SIG-M5 treated with dmso at 0.1 percent for 504 hours (cell line): ENCODE measurements around the gene POU2F3.
A peak's percentile ranks its signal among the peaks of the same experiment; 100 is the strongest.

ENCODE experiments used
- DNase-seq: peaks from one replicate; lab custom pipeline; 2025; ENCODE audit not compliant: unreplicated experiment; lab: John Stamatoyannopoulos, UW

POU2F3 gene

GRCh38 chr11:120210626-120211521, 29.1 kb upstream of the POU2F3 start, which contains the start of gene OAF:
Gene OAF, plus strand, starts transcription at chr11:120211032. Its CDS starts 248 bp downstream, at chr11:120211280.
- peak; percentile 74 for DNase-seq

DNA sequence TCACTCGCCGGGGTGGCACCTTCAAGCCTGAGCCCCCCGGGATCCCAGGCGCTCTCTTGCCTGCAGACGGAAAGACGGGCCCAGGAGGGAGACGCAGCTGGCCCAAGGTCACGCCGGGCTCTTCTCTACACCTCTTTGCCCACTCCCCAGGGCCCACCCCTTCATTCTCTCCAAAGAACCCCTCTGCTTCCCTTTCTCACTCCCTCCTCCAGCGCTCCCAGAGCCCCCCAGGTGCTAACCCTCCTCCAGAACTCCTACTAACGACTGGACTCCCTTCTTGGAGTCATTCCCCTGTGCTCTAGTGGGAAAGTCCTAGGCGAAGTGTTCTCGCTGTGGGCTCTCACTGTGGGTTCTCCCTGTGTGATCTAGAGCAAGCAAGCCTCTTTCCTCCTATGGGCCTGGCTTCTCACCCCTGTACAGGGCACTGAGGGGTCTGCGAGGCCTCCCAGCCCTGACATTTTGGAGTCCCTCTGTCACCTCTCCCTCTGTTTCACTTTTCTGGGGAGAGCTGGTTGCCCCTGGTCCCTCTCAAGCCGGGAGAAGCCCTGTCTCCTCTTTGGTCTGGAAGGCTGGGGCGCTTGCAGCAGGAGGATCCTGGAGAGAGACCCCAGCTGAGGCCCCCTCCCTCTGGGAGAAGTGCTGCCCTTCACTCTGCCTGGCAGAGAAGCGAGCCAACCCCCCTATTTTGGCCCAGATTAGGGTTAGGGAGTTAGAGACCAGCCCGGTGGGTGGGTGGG, 28.2 kb upstream of the POU2F3 start:
- DNase-seq, result no peak

GRCh38 chr11:120212259-120212878, 27.6 kb upstream of the POU2F3 start:
- DNase-seq, result no peak

DNA sequence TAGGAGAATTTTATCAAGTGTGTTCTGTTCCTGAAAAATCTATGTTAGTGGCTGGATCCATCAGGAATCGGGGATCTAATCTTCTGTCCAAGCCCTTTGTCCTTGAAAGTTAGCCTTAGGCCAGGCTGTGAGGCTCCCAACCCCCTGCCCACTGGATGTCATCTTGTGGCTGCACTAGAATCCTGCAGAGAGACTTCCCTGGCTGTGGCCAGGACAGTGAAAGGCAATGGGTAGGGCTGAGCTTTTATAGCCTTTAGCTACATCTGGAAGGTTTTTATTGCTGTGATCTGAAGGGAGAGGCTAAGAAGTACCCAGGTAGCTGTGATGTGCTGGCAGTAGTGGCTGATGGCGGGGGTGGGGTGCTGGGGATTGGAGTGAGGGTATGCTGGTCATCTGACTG, 27.0 kb upstream of the POU2F3 start:
- no peak for DNase-seq

- no peak for DNase-seq
Observed at GRCh38 chr11:120214581-120214980, 25.4 kb upstream of the POU2F3 start.

DNA sequence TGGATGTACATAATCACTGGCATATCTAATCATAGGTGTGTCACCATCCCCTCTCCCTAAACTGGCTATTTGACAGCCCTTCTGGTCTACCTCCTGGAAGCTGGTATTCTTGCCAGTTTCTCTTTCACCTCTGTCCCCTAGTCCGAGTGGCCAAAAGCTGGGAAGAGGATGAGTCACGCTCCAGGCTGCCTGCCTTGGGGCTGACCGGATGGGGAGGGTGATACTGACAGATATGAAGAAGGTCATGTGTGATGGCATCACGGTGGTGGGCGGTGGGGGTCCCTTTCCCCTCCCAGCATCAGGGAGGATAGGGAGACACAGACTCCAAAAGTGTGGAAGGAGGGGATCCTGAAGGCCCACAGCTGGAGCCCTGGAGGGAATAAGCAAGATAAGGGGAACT, 24.3 kb upstream of the POU2F3 start:
- no peak for DNase-seq

DNA sequence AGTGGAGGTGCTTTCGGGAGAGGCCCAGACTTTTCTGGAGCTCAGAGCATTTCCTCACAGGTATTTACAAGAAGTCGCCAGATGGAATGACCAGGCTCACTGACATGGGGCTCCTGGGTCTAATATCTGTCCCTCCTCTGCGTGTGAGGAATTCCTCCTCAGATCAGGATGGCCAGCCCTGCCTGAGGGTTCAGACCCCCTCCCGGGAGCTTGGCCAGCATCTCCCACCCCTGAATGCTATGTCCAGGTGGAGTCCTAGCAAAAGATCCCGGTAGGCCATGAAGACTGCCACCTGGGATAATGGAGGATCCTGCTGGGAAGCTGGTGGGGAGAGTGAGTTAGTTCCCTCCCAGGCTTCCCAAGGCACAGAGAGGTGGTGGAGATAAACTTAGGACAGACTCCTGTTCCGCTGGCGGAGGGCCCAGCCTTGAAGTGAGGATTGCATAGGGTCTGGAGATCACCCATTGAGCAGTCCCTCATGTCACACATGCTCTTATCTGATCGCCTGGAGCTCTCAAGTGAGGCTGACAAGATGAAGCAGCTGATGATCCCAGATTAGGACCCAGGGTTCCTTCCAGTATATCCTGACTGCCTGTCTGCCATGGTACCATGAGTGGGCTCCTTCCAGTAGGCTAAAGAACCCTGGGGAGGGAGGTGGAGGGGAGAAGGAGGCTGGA, 23.4 kb upstream of the POU2F3 start:
- no peak for DNase-seq

GRCh38 chr11:120217526-120217925, 22.4 kb upstream of the POU2F3 start:
- no peak for DNase-seq

DNA sequence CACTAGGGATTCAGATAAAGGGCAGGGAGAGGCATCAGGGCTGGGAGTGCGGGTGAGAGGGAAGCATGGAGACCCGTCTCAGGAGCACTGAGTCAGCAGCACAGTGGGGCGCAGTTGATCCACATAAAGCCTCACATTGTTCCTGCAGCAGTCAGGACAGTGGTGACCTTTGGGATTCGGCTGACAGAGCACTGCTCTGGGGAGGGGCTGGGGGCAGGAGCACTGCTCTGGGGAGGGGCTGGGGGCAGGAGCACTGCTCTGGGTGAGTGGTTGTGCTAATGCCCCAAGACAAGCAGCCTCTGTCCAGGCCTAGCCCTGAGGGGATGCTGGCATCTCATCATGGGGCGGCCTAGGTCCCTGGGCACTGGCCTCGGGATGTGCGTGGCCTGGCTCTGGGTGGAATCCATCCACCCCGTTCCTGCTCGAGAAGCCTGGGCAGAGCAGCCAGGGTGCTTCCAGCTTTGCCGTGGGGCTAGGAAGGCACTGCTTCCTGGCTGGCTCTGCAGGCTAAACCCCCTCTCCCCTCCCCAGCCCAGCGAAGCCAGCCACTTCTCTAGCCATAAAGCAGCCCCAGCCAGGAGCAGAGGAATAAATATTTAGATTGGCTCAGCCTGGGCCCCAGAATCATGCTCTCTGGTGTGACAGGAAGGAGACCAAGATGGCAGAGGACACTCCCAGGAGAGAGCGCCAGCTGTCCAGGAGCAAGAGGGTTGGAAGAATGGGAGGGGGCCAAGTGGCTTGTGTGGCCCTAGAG, 21.8 kb upstream of the POU2F3 start:
- DNase-seq, result no peak

DNA sequence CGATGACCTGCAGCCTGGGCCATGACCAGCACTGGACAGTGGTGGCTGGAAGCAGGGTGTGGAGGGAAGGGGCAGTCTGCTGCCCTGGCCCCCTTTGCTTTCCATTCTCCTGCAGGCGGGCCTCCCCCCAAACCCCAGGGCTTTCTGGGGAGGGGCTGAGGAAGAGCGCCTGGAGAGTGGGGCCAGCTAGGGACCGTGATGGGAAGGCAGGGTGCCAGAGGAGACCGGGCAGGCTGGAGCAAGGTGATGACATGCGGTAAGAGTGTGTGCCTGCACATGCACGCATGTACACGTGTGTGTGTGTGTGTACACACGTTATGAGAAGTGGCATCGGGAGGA, 21.3 kb upstream of the POU2F3 start:
- DNase-seq, result no peak

GRCh38 chr11:120219232-120219937, 20.6 kb upstream of the POU2F3 start:
- no peak for DNase-seq

GRCh38 chr11:120219938-120220746, 19.8 kb upstream of the POU2F3 start:
- no peak for DNase-seq

GRCh38 chr11:120220747-120221037, 19.2 kb upstream of the POU2F3 start:
- no peak for DNase-seq

- DNase-seq, result no peak
Observed at GRCh38 chr11:120221115-120221752, 18.7 kb upstream of the POU2F3 start.

- DNase-seq, result no peak
Observed at GRCh38 chr11:120222916-120223315, 17.0 kb upstream of the POU2F3 start.

- DNase-seq, result no peak
Observed at GRCh38 chr11:120223793-120224192, 16.1 kb upstream of the POU2F3 start.

- DNase-seq, result no peak
Observed at GRCh38 chr11:120224361-120224760, 15.6 kb upstream of the POU2F3 start.

GRCh38 chr11:120224972-120225909, 14.7 kb upstream of the POU2F3 start:
- DNase-seq, result peak; percentile 75
